Neural cell (in vitro differentiated cells): ENCODE measurements around the gene IGF1R. TPM values are rescaled to one million over a fixed set of nuclear protein-coding genes. Genes with fewer than 3 reads are reported as not detected.

Source experiments
- H2AFZ ChIP-seq: fragments of 200-600, 300-800 bp; sonication (generic), shearing (Covaris generic); 2 replicates; pipeline ENCODE4 v1.6.0; 2014; ENCODE audit warnings: low read depth, mild to moderate bottlenecking, antibody characterized with exemption, low read length, moderate library complexity
- H3F3A ChIP-seq: fragments of 200-600 bp; shearing (Covaris generic); 2 replicates; pipeline ENCODE4 v1.6.1; 2016; ENCODE audit warnings: mild to moderate bottlenecking, moderate library complexity, mixed read lengths, antibody characterized with exemption, low read length; ENCODE audit not compliant: insufficient read depth, poor library complexity, severe bottlenecking
- H3K27ac ChIP-seq: fragments of 200-600, 300-800 bp; sonication (generic), shearing (Covaris generic); 2 replicates; pipeline ENCODE4 v1.5.1; 2014; ENCODE audit warnings: mild to moderate bottlenecking, low read length, moderate library complexity
- H3K27me3 ChIP-seq: fragments of 300-800, 200-600 bp; sonication (generic), shearing (Covaris generic); 2 replicates; pipeline ENCODE4 v1.6.0; 2014; ENCODE audit warnings: mild to moderate bottlenecking, low read depth, low read length, moderate library complexity; ENCODE audit not compliant: insufficient read depth
- H3K36me3 ChIP-seq: fragments of 300-800, 200-600 bp; sonication (generic), shearing (Covaris generic); 2 replicates; pipeline ENCODE4 v1.5.1; 2014; ENCODE audit warnings: mild to moderate bottlenecking, antibody characterized with exemption, low read length, moderate library complexity; ENCODE audit not compliant: insufficient read depth
- H3K4me2 ChIP-seq: fragments of 300-800, 200-600 bp; sonication (generic), shearing (Covaris generic); 2 replicates; pipeline ENCODE4 v1.6.0; 2014; ENCODE audit warnings: mild to moderate bottlenecking, low read length
- H3K4me3 ChIP-seq: fragments of 300-800, 200-600 bp; sonication (generic), shearing (Covaris generic); 2 replicates; pipeline ENCODE4 v1.5.1; 2014; ENCODE audit warnings: mild to moderate bottlenecking, low read length, moderate library complexity
- H3K79me2 ChIP-seq: fragments of 200-600 bp; shearing (Covaris generic); replicated peaks from 2 replicates; pipeline ENCODE4 v1.6.0; 2014; ENCODE audit warnings: mild to moderate bottlenecking, low read length, moderate library complexity; ENCODE audit not compliant: insufficient read depth
- H3K9ac ChIP-seq: fragments of 300-800, 200-600 bp; sonication (generic), shearing (Covaris generic); 2 replicates; pipeline ENCODE4 v1.6.1; 2016; ENCODE audit warnings: mild to moderate bottlenecking, low read length, mixed read lengths
- H3K9me2 ChIP-seq: fragments of 200-600 bp; shearing (Covaris generic); 2 replicates; pipeline ENCODE4 v1.6.1; 2016; ENCODE audit warnings: mild to moderate bottlenecking, low read length, mixed read lengths; ENCODE audit not compliant: insufficient read depth
- H3K9me3 ChIP-seq: fragments of 200-600, 300-800 bp; sonication (generic), shearing (Covaris generic); 2 replicates; pipeline ENCODE4 v1.6.1; 2016; ENCODE audit warnings: mild to moderate bottlenecking, mixed run types, low read length, moderate library complexity, mixed read lengths
- H4K20me1 ChIP-seq: fragments of 200-600 bp; shearing (Covaris generic); 2 replicates; pipeline ENCODE4 v1.6.1; 2016; ENCODE audit warnings: mild to moderate bottlenecking, mixed run types; ENCODE audit not compliant: insufficient read depth
- EP300 ChIP-seq: fragments of 450-650 bp; conservative IDR thresholded peaks from 2 replicates; pipeline ENCODE4 v1.6.1; 2014; ENCODE audit warnings: antibody characterized with exemption, mild to moderate bottlenecking, moderate library complexity; ENCODE audit not compliant: poor library complexity, severe bottlenecking
- EZH2 ChIP-seq: fragments of 200-600, 300-800 bp; shearing (Covaris generic), sonication (generic); IDR thresholded peaks from 2 replicates; pipeline ENCODE4 v1.6.1; 2014; ENCODE audit warnings: antibody characterized with exemption, low read length, borderline replicate concordance, mild to moderate bottlenecking; ENCODE audit not compliant: insufficient read depth, poor library complexity, severe bottlenecking
- MXI1 ChIP-seq: fragments of 450-650 bp; conservative IDR thresholded peaks from 2 replicates; pipeline ENCODE4 v1.6.1; 2014; ENCODE audit warnings: antibody characterized with exemption, mild to moderate bottlenecking; ENCODE audit not compliant: poor library complexity, severe bottlenecking
- POLR2AphosphoS5 ChIP-seq: IDR thresholded peaks from 2 replicates; pipeline ENCODE4 v1.6.1; 2012
- RAD21 ChIP-seq: fragments of 450-650 bp; conservative IDR thresholded peaks from 2 replicates; pipeline ENCODE4 v1.6.1; 2014; ENCODE audit warnings: antibody characterized with exemption, mild to moderate bottlenecking, moderate library complexity
- SMC3 ChIP-seq: fragments of 450-650 bp; conservative IDR thresholded peaks from 2 replicates; pipeline ENCODE4 v1.6.1; 2014; ENCODE audit warnings: antibody characterized with exemption, mild to moderate bottlenecking, moderate library complexity; ENCODE audit not compliant: poor library complexity
- TAF1 ChIP-seq: IDR thresholded peaks from 2 replicates; pipeline ENCODE4 v1.6.1; 2012; ENCODE audit warnings: low read depth
- polyA plus RNA-seq: library from polyadenylated mRNA; depleted of rRNA; stranded (reverse); fragments of >200 nt; gene quantifications from 2 replicates; pipeline ENCODE4 v1.2.3, GENCODE V29; 2014
- TF ChIP-seq, protein P1 (sequence below): fragments of 450-650 bp; IDR thresholded peaks from 2 replicates; pipeline ENCODE4 v1.5.1; 2014; ENCODE audit warnings: antibody characterized with exemption, mild to moderate bottlenecking, moderate library complexity; ENCODE audit not compliant: poor library complexity, severe bottlenecking
- TF ChIP-seq, protein P2 (sequence below): IDR thresholded peaks from 2 replicates; pipeline ENCODE4 v1.6.1; 2012; ENCODE audit warnings: borderline replicate concordance

IGF1R gene
- polyA plus RNA-seq, 1 donor from 2014 or later = 10.9 TPM

DNA sequence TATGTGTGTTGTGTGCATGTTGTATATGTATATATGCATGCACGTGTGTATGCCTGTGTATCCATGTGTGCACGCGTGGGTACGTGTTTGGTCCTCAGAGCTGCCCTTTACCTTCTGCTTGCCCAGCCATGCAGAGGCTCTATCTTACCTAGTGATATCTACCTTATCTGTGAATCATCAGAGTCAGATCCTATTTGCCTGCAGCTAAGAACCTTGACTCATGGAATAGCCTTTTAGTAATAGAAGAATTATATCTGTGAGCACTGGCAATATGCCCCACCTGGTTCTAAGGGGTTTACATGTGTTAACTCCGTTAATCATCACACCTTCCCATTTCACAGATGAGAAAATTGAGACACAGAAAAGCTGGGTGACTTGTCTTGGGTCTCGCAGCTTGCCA lies 348.3 kb downstream of the IGF1R start:
- H3K27me3 ChIP-seq = no peaks in the 10 kb centered on the region
- H3F3A ChIP-seq = no peaks in the 10 kb centered on the region
- no peaks in the 10 kb centered on the region for H3K9me2 ChIP-seq
- H3K27ac ChIP-seq = no peak overlapping the region
- no peak overlapping the region for H3K4me2 ChIP-seq
- no peaks in the 10 kb centered on the region for H3K36me3 ChIP-seq
- no peaks in the 10 kb centered on the region for H3K79me2 ChIP-seq
- H3K9me3 ChIP-seq = no peaks in the 10 kb centered on the region
- no peak for TF ChIP-seq RAD21
- TF ChIP-seq, protein P1, sequence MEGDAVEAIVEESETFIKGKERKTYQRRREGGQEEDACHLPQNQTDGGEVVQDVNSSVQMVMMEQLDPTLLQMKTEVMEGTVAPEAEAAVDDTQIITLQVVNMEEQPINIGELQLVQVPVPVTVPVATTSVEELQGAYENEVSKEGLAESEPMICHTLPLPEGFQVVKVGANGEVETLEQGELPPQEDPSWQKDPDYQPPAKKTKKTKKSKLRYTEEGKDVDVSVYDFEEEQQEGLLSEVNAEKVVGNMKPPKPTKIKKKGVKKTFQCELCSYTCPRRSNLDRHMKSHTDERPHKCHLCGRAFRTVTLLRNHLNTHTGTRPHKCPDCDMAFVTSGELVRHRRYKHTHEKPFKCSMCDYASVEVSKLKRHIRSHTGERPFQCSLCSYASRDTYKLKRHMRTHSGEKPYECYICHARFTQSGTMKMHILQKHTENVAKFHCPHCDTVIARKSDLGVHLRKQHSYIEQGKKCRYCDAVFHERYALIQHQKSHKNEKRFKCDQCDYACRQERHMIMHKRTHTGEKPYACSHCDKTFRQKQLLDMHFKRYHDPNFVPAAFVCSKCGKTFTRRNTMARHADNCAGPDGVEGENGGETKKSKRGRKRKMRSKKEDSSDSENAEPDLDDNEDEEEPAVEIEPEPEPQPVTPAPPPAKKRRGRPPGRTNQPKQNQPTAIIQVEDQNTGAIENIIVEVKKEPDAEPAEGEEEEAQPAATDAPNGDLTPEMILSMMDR = no peak
- TF ChIP-seq EZH2 = no peak
- no peak for TF ChIP-seq EP300
- TF ChIP-seq TAF1 = no peak
- TF ChIP-seq, protein P2, sequence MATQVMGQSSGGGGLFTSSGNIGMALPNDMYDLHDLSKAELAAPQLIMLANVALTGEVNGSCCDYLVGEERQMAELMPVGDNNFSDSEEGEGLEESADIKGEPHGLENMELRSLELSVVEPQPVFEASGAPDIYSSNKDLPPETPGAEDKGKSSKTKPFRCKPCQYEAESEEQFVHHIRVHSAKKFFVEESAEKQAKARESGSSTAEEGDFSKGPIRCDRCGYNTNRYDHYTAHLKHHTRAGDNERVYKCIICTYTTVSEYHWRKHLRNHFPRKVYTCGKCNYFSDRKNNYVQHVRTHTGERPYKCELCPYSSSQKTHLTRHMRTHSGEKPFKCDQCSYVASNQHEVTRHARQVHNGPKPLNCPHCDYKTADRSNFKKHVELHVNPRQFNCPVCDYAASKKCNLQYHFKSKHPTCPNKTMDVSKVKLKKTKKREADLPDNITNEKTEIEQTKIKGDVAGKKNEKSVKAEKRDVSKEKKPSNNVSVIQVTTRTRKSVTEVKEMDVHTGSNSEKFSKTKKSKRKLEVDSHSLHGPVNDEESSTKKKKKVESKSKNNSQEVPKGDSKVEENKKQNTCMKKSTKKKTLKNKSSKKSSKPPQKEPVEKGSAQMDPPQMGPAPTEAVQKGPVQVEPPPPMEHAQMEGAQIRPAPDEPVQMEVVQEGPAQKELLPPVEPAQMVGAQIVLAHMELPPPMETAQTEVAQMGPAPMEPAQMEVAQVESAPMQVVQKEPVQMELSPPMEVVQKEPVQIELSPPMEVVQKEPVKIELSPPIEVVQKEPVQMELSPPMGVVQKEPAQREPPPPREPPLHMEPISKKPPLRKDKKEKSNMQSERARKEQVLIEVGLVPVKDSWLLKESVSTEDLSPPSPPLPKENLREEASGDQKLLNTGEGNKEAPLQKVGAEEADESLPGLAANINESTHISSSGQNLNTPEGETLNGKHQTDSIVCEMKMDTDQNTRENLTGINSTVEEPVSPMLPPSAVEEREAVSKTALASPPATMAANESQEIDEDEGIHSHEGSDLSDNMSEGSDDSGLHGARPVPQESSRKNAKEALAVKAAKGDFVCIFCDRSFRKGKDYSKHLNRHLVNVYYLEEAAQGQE = no peak
- TF ChIP-seq SMC3 = no peak
- no peak for TF ChIP-seq MXI1
- no peak for TF ChIP-seq POLR2AphosphoS5
- no peaks in the 10 kb centered on the region for H4K20me1 ChIP-seq
- H2AFZ ChIP-seq = no peak overlapping the region
- no peak overlapping the region for H3K9ac ChIP-seq
- H3K4me3 ChIP-seq = no peak overlapping the region

DNA sequence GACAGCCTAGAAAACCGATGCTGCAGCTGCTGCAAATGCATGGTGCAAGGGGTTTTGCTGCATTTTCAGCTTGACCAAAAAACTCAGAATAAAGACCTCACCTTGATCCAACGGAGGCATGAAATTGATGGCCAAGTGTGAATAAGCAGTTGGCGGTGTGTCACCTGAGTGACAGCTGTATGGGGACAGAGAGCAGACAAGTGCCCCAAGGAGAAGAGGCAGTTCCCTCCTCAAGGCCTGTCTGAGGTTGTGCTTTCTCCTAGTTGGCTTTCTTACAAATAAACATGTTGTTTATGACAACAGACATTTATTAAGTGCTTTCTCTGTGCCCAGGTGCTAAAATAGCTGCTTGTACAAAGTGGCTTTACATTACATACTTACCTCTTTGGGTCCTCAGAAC lies 349.0 kb downstream of the IGF1R start:
- Histone ChIP-seq H3K79me2 (no peaks in the 10 kb centered on the region), H3K36me3 (no peaks in the 10 kb centered on the region), H3K27ac (no peak overlapping the region), H4K20me1 (no peaks in the 10 kb centered on the region), H3K4me2 (no peak overlapping the region), H3K9me2 (no peaks in the 10 kb centered on the region), H3K27me3 (no peaks in the 10 kb centered on the region), H3K9ac (no peak overlapping the region), H3F3A (no peaks in the 10 kb centered on the region), H2AFZ (no peak overlapping the region), H3K4me3 (no peak overlapping the region), H3K9me3 (no peaks in the 10 kb centered on the region)
- TF ChIP-seq POLR2AphosphoS5 = no peak
- TF ChIP-seq, protein P2 = no peak
- no peak for TF ChIP-seq EZH2
- no peak for TF ChIP-seq MXI1
- no peak for TF ChIP-seq SMC3
- no peak for TF ChIP-seq RAD21
- TF ChIP-seq, protein P1 = no peak
- TF ChIP-seq TAF1 = no peak
- TF ChIP-seq EP300 = no peak
